Nephron progenitor cell (in vitro differentiated cells): ENCODE measurements around the gene NFIA.

Source experiments
- DNase-seq: peaks from one replicate; pipeline ENCODE4 v3.0.0; 2021
- H3K27ac Mint-ChIP-seq: 2 replicates; pipeline ENCODE4 v1.8.0; 2021; ENCODE audit warnings: mild to moderate bottlenecking, moderate library complexity, mixed read lengths
- H3K27me3 Mint-ChIP-seq: 2 replicates; pipeline ENCODE4 v1.8.0; 2021; ENCODE audit warnings: mild to moderate bottlenecking, low read depth, mixed read lengths; ENCODE audit not compliant: poor library complexity
- H3K36me3 Mint-ChIP-seq: 2 replicates; pipeline ENCODE4 v1.8.0; 2021; ENCODE audit warnings: low read depth, mixed read lengths
- H3K4me1 Mint-ChIP-seq: 2 replicates; pipeline ENCODE4 v1.8.0; 2021; ENCODE audit warnings: mixed read lengths
- H3K4me3 Mint-ChIP-seq: 2 replicates; pipeline ENCODE4 v1.8.0; 2021; ENCODE audit warnings: mild to moderate bottlenecking, moderate library complexity, mixed read lengths
- H3K9me3 Mint-ChIP-seq: 2 replicates; pipeline ENCODE4 v1.8.0; 2021; ENCODE audit warnings: mild to moderate bottlenecking, moderate library complexity, mixed read lengths
- TF ChIP-seq, protein P1 (sequence below): fragments of 200-600 bp; sonication (generic); IDR thresholded peaks from 2 replicates; pipeline ENCODE4 v1.5.0; 2021; ENCODE audit warnings: antibody characterized with exemption

NFIA gene

DNA sequence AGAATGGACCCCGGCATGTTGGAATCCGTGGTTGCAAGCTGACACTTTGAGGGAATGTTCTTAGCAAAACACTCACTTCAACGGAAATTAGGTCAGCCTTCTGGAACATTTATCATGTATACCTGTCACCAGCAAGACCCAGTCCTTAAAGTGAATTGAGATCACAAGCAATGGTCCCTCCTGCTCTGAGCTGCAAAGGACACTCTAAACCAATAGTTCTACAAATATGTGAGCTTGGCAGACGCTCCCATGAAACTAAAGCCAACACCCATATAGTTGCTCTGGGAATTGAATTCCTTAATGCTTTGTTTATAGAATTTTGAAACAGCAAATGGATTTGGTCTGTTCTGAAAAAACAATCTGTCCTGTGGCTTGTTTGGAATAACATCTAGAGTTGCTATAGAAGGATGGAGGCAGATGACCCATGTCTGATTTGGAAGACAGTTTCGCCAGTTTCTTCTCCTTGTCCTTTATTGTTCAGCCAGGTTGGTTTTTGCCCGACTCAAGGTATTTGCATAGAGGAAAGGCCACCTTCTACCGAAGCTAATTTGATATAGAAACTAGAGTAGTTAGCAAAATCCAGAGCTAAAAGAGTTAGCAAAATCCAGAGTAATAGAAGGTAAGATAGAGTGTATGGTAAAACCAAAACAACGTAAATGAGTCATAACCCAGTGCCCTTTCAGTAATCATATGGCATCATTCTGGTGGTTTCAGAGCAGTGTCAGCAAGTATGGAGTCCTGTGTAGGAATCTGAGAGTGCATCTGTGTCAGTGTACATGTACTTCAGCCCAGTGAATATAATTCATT is 236.2 kb downstream of the NFIA start:
- Mint-ChIP-seq H3K27ac (no peak overlapping the region), H3K9me3 (peaks cover 5% of the 10 kb centered on the region), H3K27me3 (peaks cover 3% of the 10 kb centered on the region), H3K4me3 (no peak overlapping the region), H3K4me1 (peaks cover 42% of the 10 kb centered on the region), H3K36me3 (no peaks in the 10 kb centered on the region)
- DNase-seq, result peak; percentile 29
- TF ChIP-seq, protein P1, sequence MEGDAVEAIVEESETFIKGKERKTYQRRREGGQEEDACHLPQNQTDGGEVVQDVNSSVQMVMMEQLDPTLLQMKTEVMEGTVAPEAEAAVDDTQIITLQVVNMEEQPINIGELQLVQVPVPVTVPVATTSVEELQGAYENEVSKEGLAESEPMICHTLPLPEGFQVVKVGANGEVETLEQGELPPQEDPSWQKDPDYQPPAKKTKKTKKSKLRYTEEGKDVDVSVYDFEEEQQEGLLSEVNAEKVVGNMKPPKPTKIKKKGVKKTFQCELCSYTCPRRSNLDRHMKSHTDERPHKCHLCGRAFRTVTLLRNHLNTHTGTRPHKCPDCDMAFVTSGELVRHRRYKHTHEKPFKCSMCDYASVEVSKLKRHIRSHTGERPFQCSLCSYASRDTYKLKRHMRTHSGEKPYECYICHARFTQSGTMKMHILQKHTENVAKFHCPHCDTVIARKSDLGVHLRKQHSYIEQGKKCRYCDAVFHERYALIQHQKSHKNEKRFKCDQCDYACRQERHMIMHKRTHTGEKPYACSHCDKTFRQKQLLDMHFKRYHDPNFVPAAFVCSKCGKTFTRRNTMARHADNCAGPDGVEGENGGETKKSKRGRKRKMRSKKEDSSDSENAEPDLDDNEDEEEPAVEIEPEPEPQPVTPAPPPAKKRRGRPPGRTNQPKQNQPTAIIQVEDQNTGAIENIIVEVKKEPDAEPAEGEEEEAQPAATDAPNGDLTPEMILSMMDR, result no peak

DNA sequence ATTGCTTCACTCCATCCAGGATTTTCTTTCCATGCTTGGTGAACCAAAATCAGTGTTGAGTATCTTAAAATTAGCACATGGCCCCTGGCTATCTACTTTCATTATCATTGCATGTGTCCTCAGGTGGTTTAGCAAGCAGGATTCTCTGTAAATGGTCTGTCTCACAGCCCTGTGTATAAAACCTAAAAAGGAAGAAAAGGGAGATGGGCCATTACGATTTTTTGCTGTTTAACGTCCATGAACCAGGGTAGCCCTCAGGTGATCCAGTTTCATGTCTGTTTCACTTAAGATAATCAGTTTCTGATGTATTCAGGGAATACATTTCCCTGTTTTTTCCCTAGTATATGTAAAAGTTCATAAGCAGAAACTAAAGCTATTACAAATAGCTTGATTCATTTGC is 238.2 kb downstream of the NFIA start:
- peaks cover 5% of the 10 kb centered on the region for H3K27me3 Mint-ChIP-seq

DNA sequence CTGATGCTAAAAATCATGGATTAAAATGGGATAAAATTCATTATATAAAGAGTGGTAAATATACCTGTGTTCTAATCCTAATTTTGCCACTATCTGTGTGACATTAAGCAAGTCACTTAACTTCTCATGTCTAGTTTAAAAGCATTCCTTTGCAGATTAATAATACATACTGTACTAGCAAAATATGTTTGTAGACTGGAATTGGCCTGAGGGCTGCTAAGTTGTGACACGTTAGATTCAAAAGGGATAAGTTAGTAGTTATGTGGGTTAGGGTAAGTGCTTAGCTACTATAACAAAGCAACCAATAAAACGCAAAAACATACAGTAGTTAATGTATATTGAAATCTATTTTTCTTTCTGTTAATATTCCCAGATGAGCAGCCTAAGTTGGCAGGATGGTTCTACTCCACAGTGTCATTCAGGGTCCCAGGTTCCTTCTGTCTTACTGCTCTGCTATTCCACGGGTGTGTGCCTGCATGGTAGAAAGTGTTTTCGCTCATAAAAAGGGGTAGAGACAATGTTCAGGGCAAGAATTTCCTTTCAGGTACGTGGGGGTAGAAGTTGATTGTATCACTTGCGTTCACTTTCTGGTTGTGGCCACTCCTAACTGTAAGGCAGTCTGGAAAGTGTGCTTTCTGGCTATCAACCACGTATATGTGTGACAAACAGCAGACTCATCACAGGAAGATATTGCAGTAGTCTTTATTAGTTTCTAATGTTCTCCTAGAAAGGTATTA is 239.8 kb downstream of the NFIA start:
- DNase-seq, result no peak
- Mint-ChIP-seq H3K4me1 (peaks cover 40% of the 10 kb centered on the region), H3K4me3 (no peak overlapping the region), H3K27me3 (peaks cover 5% of the 10 kb centered on the region), H3K9me3 (no peaks in the 10 kb centered on the region), H3K27ac (no peak overlapping the region), H3K36me3 (no peaks in the 10 kb centered on the region)
- TF ChIP-seq, protein P1, result no peak

More for the DNA sequence above, 238.2 kb downstream of the NFIA start:
- no peak for DNase-seq
- TF ChIP-seq, protein P1, result no peak
- Mint-ChIP-seq H3K4me1 (peaks cover 48% of the 10 kb centered on the region), H3K4me3 (no peak overlapping the region), H3K9me3 (no peaks in the 10 kb centered on the region), H3K27ac (no peak overlapping the region), H3K36me3 (no peaks in the 10 kb centered on the region)

DNA sequence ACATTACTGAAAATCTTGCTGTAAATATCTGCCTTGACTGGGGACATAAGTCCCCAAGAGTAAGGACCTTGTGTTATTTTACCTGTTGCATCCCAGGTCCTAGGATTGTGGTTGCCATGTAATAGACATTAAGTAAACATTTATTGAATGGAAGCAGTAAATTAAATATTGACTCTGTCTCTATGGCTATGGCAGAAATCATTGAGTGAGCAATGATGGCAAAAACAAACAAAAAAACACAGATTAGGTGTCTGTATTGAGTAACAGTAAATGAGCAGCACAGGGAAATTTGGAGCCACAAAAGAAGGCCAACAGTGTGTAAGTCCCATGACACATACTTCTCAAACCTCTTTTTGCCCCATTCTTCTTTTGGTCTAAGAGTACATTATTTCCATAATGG is 240.4 kb downstream of the NFIA start:
- no peaks in the 10 kb centered on the region for H3K36me3 Mint-ChIP-seq
- H3K27ac Mint-ChIP-seq, result no peak overlapping the region
- H3K4me3 Mint-ChIP-seq, result no peak overlapping the region
- H3K4me1 Mint-ChIP-seq, result peaks cover 39% of the 10 kb centered on the region
- H3K27me3 Mint-ChIP-seq, result peaks cover 5% of the 10 kb centered on the region
- DNase-seq, result no peak
- no peaks in the 10 kb centered on the region for H3K9me3 Mint-ChIP-seq
- TF ChIP-seq, protein P1, result no peak

DNA sequence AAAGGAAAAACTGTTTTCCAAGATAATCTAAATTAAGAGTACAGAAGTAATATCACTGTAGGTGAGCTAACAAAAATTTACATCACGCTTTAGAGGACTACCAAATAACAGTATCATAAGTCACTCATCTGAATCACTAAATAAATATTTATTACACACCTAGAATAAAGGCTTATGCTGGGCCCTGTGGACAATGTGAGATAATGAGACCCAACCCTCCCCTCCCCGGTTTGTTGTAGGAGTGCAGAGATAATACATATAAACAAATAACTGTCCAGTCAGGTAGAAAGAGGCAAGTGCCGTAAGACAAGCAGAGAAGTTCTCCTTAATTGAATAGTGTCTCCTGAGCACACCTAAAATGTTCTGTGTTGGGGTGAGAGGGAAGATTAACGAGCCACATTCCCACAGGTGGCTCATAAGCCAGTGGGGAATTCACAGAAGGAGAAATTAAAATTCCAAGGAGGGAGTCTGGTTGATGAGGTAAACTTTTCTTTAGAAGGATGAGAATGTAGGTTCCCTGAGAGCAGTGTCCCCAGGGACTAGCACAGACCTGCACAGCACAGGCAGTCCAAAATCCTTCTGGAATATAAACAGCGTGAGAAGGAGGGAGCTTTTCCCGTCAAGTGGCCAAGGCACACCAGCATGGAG is 241.4 kb downstream of the NFIA start:
- peaks cover 28% of the 10 kb centered on the region for H3K4me1 Mint-ChIP-seq
- H3K4me3 Mint-ChIP-seq, result no peak overlapping the region
- peaks cover 5% of the 10 kb centered on the region for H3K27me3 Mint-ChIP-seq
- no peaks in the 10 kb centered on the region for H3K9me3 Mint-ChIP-seq
- no peak overlapping the region for H3K27ac Mint-ChIP-seq
- TF ChIP-seq, protein P1, result no peak
- H3K36me3 Mint-ChIP-seq, result no peaks in the 10 kb centered on the region
- no peak for DNase-seq
